HG02759 (cell line): Measurements from ENCODE around the gene ZNF860.
"Not testable (repeated sequence)": the region's sequence is repeated elsewhere in the genome, so short reads cannot be mapped to it uniquely, and the experiment has no call there.

Source experiments
- ATAC-seq: cut with Tn5 transposase; IDR thresholded peaks from one replicate; pipeline ENCODE4 v1.9.1; 2021; ENCODE audit warnings: mild to moderate bottlenecking, moderate library complexity; ENCODE audit not compliant: unreplicated experiment

ZNF860 gene

GRCh38 chr3:31960793-31961431, 20.6 kb upstream of the ZNF860 start:
- peak; percentile 74 for ATAC-seq

GRCh38 chr3:31962801-31963205, 18.7 kb upstream of the ZNF860 start:
- no peak for ATAC-seq

GRCh38 chr3:31966978-31967591, 14.5 kb upstream of the ZNF860 start:
- no peak for ATAC-seq

- ATAC-seq: no peak
Measured at GRCh38 chr3:31967592-31967991, 14.0 kb upstream of the ZNF860 start.

- no peak for ATAC-seq
Measured at GRCh38 chr3:31968369-31968926, 13.1 kb upstream of the ZNF860 start.

GRCh38 chr3:31968927-31969418, 12.6 kb upstream of the ZNF860 start:
- no peak for ATAC-seq

GRCh38 chr3:31971607-31972006, 9.9 kb upstream of the ZNF860 start:
- no peak for ATAC-seq

- no peak for ATAC-seq
Measured at GRCh38 chr3:31973081-31973480, 8.5 kb upstream of the ZNF860 start.

- ATAC-seq: no peak
Measured at GRCh38 chr3:31973837-31974236, 7.7 kb upstream of the ZNF860 start.

- ATAC-seq: no peak
Measured at GRCh38 chr3:31974471-31974870, 7.1 kb upstream of the ZNF860 start.

- no peak for ATAC-seq
Measured at GRCh38 chr3:31974964-31975363, 6.6 kb upstream of the ZNF860 start.

- no peak for ATAC-seq
Measured at GRCh38 chr3:31976302-31976701, 5.2 kb upstream of the ZNF860 start.

- no peak for ATAC-seq
Measured at GRCh38 chr3:31977736-31978135, 3.8 kb upstream of the ZNF860 start.

GRCh38 chr3:31978553-31978952, 3.0 kb upstream of the ZNF860 start:
- ATAC-seq: no peak

GRCh38 chr3:31979001-31979697, 2.4 kb upstream of the ZNF860 start:
- ATAC-seq: peak; percentile 52

GRCh38 chr3:31980530-31981205, 882 bp upstream of the ZNF860 start:
- ATAC-seq: peak; percentile 50

GRCh38 chr3:31984321-31984720, 2.8 kb downstream of the ZNF860 start:
- ATAC-seq: no peak

- ATAC-seq: no peak
Measured at GRCh38 chr3:31985831-31986230, 4.3 kb downstream of the ZNF860 start.

- no peak for ATAC-seq
Measured at GRCh38 chr3:31988271-31988670, 6.7 kb downstream of the ZNF860 start.

GRCh38 chr3:31992995-31993394, 11.4 kb downstream of the ZNF860 start:
- not testable (repeated sequence) for ATAC-seq

GRCh38 chr3:31993843-31994242, 12.3 kb downstream of the ZNF860 start:
- no peak for ATAC-seq
